Renal cortex interstitium (tissue), 15 donors: ENCODE results near the gene WNT7B. TPM values are rescaled to one million over a fixed set of nuclear protein-coding genes. Genes with fewer than 3 reads are reported as not detected.

Experiments
- DNase-seq, 11 donors: peaks; one replicate each; pipeline ENCODE4 v3.0.0-alpha.2; 2013; ENCODE audit warnings: low read depth in 9 of 11, low spot score in 4 of 11; ENCODE audit errors: extremely low read depth in 1 of 11
- long read RNA-seq, 16 experiments: transcript quantifications; one replicate each; lab custom pipeline, GENCODE V29; 2026
- polyA plus RNA-seq, 3 donors: library from polyadenylated mRNA; unstranded; fragments of 120-200 nt; gene quantifications; one replicate each; pipeline ENCODE4 v1.2.1, GENCODE V29; 2013; ENCODE audit not compliant: insufficient read length in 3 of 3

Gene WNT7B
- 10 to 100 TPM in 1 of 3 donors, 1 to 10 TPM in 2; 5.8 to 11.1 (median 9.6) TPM for polyA plus RNA-seq
- long read RNA-seq, donor 1, partial matches to known transcripts: 0 of 1 reads
- long read RNA-seq, donor 1, other reads (novel, unspliced or antisense): 0 of 1 reads
- long read RNA-seq, donor 2, partial matches to known transcripts: 0 of 1 reads
- long read RNA-seq, donor 2, other reads (novel, unspliced or antisense): 0 of 1 reads
- long read RNA-seq, donor 3, partial matches to known transcripts: 0 of 3 reads
- long read RNA-seq, donor 3, other reads (novel, unspliced or antisense): 0 of 3 reads
- long read RNA-seq, donor 4, partial matches to known transcripts: 0 of 1 reads
- long read RNA-seq, donor 4, other reads (novel, unspliced or antisense): 0 of 1 reads
- long read RNA-seq, donor 5, transcript WNT7B-201 (4 exons, 3,919 nt): major isoform, 5 of 5 reads
- long read RNA-seq, donor 5, partial matches to known transcripts: 0 of 5 reads
- long read RNA-seq, donor 5, other reads (novel, unspliced or antisense): 0 of 5 reads
- long read RNA-seq, donor 6, partial matches to known transcripts: 0 of 4 reads
- long read RNA-seq, donor 6, other reads (novel, unspliced or antisense): 0 of 4 reads
- long read RNA-seq, donor 7, partial matches to known transcripts: 0 of 3 reads
- long read RNA-seq, donor 7, other reads (novel, unspliced or antisense): 0 of 3 reads
- long read RNA-seq, donor 8, transcript WNT7B-201 (4 exons, 3,919 nt): major isoform, 7 of 7 reads
- long read RNA-seq, donor 8, partial matches to known transcripts: 0 of 7 reads
- long read RNA-seq, donor 8, other reads (novel, unspliced or antisense): 0 of 7 reads
- long read RNA-seq, donor 9, transcript WNT7B-201 (4 exons, 3,919 nt): major isoform, 5 of 5 reads
- long read RNA-seq, donor 9, partial matches to known transcripts: 0 of 5 reads
- long read RNA-seq, donor 9, other reads (novel, unspliced or antisense): 0 of 5 reads
- long read RNA-seq, donor 10: 0 reads
- long read RNA-seq, donor 11: 0 reads
- long read RNA-seq, donor 12: 0 reads
- long read RNA-seq, donor 13, partial matches to known transcripts: 10 of 14 reads
- long read RNA-seq, donor 13, other reads (novel, unspliced or antisense): 0 of 14 reads
- long read RNA-seq, donor 14, partial matches to known transcripts: 0 of 1 reads
- long read RNA-seq, donor 14, other reads (novel, unspliced or antisense): 0 of 1 reads
- long read RNA-seq, donor 15, partial matches to known transcripts: 0 of 1 reads
- long read RNA-seq, donor 15, other reads (novel, unspliced or antisense): 0 of 1 reads
- long read RNA-seq, donor 16, transcript WNT7B-201 (4 exons, 3,919 nt): major isoform, 9 of 9 reads
- long read RNA-seq, donor 16, partial matches to known transcripts: 0 of 9 reads
- long read RNA-seq, donor 16, other reads (novel, unspliced or antisense): 0 of 9 reads

GRCh38 chr22:45977003-45977411 is at the start of gene WNT7B:
Gene WNT7B (minus strand): TSS chr22:45977162. CDS start chr22:45976754, 408 bp downstream.
- DNase-seq: no peak

GRCh38 chr22:46025973-46026898 is 49.3 kb upstream of the WNT7B start:
- no peak for DNase-seq

DNA sequence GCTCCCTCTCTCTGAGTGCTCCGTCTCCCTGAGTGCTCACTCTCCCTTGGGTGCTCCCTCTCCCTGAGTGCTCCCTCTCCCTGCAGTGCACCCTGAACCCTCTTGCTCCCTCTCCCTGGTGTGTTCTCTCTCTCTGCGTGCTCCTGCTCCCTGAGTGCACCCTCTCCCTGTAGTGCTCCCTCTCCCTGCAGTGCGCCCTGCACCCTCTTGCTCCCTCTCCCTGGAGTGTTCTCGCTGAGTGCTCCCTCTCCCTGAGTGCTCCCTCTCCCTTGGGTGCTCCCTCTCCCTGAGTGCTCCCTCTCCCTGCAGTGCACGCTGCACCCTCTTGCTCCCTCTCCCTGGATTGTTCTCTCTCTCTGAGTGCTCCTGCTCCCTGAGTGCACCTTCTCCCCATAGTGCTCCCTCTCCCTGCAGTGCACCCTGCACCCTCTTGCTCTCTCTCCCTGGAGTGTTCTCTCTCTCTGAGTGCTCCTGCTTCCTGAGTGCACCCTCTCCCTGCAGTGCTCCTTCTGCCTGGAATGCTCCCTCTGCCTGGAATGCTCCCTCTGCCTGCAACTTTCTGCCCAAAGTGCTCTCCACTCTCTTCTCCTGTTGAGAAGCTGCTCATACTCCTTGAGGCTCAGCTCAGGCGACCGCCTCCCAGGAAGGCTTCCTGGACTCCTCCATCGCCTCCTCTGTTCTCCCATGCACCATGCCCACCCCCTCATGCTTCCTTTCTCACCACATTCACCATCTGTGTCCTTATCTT is 48.4 kb upstream of the WNT7B start:
- DNase-seq: no peak

DNA sequence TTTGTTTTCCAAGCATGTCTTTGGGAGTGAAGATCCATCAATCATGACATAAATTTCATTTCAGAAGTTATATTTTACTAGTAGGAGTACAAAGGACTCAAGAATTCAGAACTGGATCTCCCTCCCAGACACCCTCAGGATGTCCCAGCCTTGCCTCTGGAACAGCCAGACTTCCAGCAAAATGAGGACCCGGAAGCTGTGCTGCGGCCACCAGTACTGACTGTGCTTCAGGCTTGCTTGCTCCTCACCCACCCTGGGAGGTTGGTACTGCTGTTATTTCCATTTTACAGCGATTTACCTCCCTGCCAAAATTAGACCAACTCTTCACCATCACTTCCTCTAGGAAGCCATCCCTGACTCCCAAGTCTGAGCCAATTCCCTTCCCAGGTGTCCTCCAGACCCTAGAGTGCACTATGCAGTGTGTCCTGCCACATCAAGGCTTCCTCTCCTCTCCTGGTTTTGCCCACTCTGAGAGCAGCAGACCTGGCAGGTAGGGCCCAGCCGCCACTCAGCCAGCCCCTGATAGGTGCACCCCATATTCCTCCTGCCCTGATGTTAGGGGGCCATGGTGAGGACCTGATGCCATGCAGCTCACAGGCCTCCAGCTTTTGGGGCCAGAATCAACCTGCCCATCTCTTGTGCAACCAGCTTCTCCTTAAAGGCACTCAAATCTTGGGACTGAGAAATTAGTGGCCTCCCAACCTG is 47.3 kb upstream of the WNT7B start:
- no peak for DNase-seq

GRCh38 chr22:46023558-46023981 is 46.6 kb upstream of the WNT7B start:
- no peak for DNase-seq

- no peak for DNase-seq
These were observed 46.0 kb upstream of the WNT7B start for GRCh38 chr22:46022881-46023512.

DNA sequence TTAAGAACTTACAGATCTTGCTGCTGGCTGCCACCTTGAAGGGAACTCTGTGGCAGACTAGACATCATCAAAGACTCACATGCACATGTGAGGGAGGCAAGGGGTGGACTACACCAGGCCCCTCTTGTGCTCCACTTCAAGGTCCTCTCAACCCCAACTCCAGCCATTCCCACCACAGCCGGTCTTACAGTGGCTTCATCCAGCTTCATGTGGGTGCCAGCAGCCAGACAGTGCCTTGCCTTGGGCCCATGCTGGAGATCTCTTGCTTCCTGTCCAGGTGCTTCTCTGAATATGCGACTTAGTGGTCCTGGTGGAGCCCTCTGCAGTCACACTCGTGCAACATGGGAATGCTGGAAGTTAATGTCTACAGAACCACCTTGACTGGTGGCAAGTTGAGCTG is 44.6 kb upstream of the WNT7B start:
- no peak for DNase-seq

GRCh38 chr22:46019351-46019750 is 42.4 kb upstream of the WNT7B start:
- DNase-seq: no peak

- DNase-seq: no peak
These were observed 41.9 kb upstream of the WNT7B start for GRCh38 chr22:46018859-46019258.

DNA sequence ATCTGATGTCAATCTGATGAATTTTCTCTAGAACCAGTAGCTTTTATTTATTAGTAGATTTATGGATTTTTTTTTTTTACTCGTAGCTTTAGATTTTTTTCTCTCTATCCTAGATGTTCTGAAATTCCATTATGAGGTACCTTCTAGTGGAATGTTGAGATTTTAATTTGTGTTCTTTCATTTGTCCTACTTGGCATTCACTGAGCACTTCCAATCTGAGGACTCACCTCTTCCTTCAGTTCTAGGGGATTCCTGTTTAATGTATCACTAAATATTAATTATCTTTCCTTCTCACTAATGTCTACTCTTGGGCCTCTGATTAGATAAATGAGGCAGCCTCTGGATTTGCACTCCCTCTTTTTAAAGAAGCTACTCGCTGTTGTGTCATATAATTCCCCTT is 40.2 kb upstream of the WNT7B start:
- DNase-seq: no peak

DNA sequence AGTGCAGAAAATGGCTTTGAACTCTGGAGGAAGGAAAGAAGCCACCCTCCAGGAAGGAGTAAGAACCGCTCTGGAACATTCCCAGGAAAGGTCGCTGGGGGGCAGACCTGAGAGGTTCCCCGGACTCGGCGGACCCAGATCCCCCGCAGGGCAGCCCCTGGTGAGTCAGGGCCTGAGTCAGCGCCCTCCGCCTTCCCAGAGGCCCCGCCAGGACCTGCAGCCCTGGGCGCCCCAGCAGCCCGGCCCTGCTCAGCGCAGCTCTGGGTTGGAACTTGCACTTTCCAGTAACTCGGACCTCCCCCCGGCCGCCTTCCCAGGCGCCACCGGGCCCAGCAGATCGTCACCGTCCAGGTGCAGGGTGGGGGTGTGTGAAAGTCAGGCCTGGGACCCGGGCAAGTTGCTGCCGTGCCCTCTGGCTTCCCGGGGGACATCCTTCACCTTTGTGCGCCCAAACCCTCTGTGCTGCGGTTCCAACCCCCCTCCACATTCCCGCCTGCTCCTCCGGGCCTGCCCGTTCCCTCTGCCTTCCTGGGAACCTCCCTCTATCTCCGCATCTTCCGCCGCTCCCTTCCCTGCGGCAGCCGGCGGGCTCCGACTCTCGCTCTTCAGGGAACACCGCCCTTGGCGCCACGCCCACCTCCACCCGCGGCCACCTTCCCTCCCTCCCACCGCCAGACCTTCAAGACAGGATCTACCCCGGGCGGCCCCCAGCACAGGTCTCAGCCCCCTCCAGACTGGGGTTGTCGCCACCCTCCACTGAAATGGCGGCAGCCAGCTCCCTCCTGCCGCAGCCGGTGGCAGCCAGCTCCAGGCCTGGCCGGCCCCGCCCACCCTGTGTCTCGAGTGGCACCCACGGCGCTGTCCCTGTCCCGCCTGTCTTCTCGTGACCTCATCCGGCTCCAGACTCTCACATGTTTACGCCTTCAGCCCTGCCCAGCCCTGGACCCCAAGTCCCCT is 36.8 kb upstream of the WNT7B start:
- DNase-seq: peak in 10 of 11 donors; percentile 73 to 86 (median 82)

- no peak for DNase-seq
These were observed 35.9 kb upstream of the WNT7B start for GRCh38 chr22:46012881-46013281.

DNA sequence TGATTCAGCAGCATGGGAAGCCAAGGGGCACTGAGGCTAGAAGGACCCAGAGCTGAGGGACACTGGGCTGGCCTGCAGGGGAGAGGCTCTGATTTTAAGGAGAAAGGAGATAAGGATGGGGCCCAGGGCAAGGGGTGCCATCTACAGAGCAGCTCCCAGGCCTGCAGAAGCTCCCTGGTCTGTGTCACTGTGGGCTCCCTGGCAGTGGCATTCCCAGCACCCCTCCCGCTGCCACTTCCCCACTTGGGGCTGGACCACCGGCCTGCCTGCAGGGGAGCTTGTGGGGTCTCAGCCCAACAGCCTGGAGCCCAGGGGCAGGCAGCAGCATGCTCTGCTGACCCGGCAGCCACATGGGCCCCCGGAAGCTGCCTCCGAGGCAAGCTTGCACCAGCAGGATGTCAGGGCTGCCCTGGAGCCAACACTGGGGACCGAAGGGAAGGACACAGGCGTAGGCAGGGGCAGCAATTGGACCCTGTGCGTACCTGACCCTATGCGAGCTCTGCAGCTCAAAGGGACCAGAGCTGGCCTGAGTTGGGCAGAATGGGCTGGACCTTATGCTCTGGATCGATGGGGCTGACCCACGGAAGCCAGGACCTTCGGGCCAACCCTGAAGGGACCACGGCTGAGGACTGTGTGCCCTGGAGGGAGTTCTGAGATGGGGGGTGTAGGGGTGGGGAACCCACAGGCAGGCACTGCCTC is 35.4 kb upstream of the WNT7B start:
- no peak for DNase-seq

GRCh38 chr22:46011627-46012181 is 34.7 kb upstream of the WNT7B start:
- DNase-seq: no peak
